ENCODE data around the gene CYB5A.

The CYB5A gene

GRCh38 chr18:74277296-74277695 is 14.5 kb downstream of the CYB5A start:
- DNase-seq (ENCODE audit: low read depth) = no peak

DNA sequence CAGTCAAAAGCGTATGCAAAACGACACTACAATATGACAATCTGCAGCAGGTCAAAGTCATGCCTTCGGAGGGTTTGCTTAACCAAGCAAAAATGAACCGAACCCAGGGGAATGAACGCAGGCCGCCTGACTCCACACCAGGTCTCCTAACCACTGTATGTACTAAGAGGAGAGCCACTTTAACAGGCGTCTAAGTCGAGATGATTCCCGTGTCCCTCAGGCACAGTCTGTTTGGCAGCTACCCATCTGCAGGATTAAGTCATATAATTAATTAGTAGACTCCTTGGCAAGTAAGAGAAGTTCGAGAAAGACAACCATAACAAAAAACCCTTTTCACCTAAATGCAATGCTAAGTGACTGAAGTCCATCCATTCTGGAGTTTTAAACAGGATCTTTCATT is 15.2 kb downstream of the CYB5A start:
- DNase-seq (ENCODE audit: low read depth) = no peak

- no peak for DNase-seq (ENCODE audit: low read depth)
These were observed 16.0 kb downstream of the CYB5A start for GRCh38 chr18:74275736-74276135.

GRCh38 chr18:74274700-74275099 is 17.1 kb downstream of the CYB5A start:
- DNase-seq (ENCODE audit: low read depth) = no peak

GRCh38 chr18:74273394-74273793 is 18.4 kb downstream of the CYB5A start:
- DNase-seq (ENCODE audit: low read depth) = no peak

DNA sequence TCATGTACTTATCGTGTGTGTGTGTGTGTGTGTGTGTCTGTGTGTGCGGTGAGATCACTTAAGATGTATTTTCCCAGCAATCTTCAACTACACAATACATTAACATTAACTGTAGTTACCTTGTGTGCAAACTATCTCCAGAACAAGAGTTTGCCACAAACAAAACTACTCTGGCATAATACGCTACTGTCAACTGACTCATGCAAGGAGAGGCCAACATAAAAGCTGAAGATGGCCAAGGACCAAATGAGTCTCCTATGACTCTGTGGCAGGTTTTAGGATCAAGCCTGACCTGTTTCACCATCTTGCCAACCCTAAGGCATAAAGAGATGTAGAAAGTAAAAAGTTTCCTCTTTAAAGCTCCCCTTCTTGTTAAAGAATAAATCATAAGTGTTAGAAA is 20.1 kb downstream of the CYB5A start:
- no peak for DNase-seq (ENCODE audit: low read depth)

DNA sequence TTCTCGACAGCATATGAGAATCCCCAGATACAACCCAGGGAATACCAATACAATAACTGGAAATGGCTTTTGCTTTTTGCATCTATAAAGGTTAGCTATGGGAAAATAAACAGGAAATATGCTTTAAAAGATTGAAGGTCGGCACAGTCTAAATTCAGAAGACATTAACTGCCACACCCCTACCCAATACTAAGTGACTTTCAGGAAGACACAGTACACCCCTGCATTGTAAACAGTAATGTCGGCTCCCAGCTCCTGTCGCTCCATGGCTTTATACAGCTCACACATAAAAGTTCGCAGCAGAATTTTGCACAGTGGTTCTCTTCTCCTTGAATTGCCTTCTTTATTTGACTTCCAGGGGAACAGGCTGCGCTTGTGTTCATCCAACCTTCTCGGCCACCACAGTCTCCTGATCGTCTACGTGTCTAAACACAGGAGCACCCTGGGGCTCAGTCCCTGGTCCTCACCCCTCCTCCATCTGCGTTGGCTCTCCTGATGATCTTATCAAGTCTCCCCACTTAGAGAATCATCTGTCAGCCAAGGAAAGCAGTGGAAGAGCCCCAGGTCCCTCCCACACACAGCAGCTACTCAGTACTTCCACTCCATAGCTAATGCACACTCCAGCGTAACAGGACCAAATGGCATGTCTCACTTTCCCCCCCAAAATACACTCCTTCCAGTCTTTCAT is 22.7 kb downstream of the CYB5A start:
- DNase-seq (ENCODE audit: low read depth) = no peak

DNA sequence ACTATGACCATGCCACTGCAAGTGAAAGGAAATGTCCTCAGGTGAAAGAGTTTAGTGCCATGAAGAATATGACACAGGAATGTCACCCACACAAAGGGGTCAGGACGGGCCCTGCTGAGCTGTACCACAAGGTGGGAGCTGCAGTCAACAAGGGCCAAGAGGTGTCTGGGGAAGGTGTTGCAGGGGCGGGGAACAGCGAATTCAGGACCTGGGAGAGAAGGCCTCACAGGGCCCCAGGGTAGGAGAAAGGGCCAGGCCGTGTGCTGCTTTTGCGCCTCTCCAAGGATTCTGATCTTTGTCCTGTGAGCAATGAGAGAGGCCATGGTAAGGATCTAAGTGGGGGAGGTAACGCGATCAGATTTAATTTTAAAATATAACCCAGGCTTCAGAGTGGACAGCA is 23.6 kb downstream of the CYB5A start:
- DNase-seq (ENCODE audit: low read depth) = no peak

DNA sequence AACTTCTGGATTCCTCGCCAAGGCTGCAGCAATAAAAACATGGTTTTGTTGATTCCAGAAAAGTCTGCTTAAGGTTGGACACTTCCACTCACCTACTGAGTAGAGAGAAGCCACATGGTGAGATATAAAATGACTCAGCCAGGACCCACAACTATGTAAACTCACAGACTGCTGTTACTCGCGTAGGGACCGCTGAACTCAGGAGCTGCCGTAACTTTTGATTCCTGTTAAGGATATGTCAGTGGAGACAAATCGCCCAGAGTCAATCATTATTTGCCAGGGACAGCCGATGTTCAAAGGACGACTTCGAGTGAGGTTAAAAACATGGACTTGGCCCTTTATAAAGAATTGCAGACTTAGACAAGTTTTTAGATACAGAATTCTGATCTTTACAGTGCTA is 25.6 kb downstream of the CYB5A start:
- no peak for DNase-seq (ENCODE audit: low read depth)

- no peak for DNase-seq (ENCODE audit: low read depth)
These were observed 26.1 kb downstream of the CYB5A start for GRCh38 chr18:74265546-74266098.

GRCh38 chr18:74264303-74265020 is 27.3 kb downstream of the CYB5A start:
- no peak for DNase-seq (ENCODE audit: low read depth)

DNA sequence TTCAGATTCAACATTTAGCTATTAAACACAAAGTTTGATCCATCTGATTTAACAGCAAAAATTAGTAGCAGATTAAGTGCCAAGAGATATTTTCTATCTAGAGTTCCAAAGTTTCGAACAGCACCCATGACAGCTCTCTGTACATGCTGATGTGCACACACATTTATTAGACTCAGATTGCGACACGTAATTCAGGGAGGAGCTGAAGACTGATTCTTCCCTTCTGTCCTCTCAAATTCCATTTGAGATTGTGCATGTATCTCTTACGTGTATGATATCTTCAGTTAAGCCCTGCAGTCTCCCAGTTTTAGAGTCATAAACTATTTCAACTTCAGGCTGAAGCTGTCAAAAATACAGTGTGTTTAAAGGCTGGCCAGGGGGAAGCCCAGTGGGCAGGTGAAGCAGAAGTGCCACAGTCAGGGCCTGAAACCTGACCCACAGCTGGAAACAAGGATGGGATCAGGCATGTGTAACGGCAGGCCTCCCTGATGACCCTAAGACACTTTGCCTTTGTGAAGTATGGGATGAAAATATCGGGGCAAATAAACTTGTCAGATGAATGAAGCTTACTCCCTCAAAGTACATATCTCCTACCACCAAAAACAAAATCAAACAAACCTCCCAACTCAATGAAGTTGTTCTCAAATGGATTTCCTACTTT is 30.6 kb downstream of the CYB5A start:
- no peak for DNase-seq (ENCODE audit: low read depth)

GRCh38 chr18:74259347-74259746 is 32.4 kb downstream of the CYB5A start:
- no peak for DNase-seq (ENCODE audit: low read depth)

DNA sequence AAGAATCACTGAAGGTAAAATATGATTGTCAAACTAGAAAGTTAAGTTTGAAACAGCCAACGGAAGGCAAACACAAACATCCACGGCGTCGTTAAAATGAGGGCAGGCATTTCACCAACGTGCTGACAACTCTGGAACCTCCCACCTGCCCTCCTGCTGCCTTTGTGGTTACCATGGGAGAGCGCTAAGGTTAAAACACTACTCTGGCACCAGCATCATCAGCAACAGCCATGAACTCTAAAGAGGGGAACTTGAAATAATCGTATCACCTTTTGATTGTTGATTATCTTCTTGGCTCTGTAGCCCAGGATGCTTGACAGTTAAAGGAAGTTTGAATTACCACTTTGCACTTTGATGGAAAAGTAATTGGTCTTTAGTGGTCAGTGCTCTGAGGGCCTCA is 34.7 kb downstream of the CYB5A start:
- no peak for DNase-seq (ENCODE audit: low read depth)

DNA sequence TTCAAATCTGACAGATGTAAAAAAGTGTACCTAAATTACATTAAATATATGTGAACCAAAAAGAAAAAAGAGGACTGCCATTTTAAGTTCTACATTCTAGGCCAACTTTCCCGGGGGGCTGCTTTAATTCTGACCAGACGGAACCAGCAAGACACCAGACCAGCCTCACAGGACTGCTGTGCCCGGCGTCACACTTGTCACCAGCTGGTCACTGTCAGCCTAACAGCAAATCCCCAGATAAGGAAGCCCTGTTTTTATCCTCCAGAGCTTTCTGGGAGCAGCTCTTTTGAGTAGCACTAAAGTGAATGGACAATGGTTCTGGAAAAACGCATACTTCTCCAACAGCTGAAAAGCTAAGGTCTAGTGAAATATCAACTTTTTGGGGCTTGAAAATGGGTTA is 35.6 kb downstream of the CYB5A start:
- DNase-seq (ENCODE audit: low read depth) = no peak

DNA sequence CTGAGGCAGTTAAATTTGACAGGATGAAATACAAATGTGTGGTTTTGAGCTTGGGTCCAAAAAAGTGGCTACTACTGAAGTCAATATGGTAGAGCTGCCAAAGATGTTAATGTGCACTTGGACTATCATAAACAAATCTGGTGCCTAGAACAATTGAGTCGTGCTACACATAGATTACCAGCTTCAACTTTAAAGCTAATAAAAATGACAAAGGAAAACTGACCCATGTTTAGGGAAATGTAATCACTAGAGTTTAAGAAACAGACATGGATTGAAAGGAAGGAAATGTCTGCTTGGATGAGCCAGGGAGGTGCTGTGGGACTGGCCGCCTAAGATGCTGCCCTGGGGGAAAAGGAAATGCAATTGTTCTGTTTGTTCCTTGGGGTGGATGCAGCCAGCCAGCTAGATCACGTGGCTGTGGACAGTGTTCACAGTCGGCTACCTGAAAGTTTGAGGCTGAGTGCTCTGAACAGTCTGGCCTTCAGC is 36.6 kb downstream of the CYB5A start:
- DNase-seq (ENCODE audit: low read depth) = peak; percentile 69

GRCh38 chr18:74252039-74252395 is 39.7 kb downstream of the CYB5A start:
- DNase-seq (ENCODE audit: low read depth) = no peak

DNA sequence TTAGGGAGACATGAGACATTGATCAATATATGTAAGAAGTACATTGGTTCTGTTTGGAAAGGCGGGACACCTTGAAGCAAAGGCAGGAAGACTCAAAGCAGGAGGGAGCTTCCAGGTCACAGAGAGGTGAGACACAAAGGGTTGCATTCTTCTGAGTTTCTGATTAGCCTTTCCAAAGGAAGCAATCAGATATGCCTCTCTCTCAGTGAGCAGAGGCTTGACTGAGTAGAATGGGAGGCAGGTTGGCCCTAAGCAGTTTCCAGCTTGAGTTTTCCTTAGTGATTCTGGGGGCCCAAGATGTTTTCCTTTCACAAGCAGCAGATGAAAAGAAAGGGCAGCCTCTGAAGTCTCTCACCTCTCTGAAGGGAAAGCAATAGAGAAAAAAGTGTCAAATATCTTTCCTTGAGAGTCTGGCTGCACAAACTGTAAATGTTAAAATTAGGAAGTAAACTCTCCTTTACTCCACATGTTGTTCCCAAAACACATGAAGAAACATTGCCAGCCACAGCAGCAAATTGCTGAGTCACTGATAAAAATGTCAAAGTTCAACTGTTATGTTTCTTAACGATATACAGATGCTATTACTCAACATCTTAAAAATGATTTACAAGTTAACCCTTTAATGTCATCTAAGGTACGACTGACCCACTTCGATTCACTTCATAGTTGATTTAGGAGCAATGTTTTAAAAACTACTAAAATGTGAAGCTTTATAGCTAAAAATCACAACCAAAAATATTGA is 40.3 kb downstream of the CYB5A start:
- peak; percentile 49 for DNase-seq (ENCODE audit: low read depth)

DNA sequence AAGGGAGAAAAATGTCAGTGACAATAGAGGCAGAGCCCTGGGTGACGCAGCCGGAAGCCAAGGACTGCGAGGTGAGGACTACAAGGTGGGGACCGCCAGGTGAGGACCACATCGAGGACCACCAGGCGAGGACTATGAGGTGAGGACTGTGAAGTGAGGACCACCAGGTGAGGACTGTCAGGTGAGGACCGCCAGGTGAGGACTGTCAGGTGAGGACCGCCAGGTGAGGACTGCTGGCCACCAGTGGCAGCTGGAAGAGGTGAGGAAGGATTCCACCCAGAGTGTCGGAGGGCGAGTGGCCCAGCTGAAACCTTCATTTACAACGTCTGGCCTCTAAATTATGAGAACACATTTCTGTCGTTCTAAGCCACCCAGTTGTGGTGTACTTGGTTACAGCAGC is 41.6 kb downstream of the CYB5A start:
- DNase-seq (ENCODE audit: low read depth) = no peak

- peak; percentile 54 for DNase-seq (ENCODE audit: low read depth)
These were observed 42.4 kb downstream of the CYB5A start for GRCh38 chr18:74249181-74249968.

DNA sequence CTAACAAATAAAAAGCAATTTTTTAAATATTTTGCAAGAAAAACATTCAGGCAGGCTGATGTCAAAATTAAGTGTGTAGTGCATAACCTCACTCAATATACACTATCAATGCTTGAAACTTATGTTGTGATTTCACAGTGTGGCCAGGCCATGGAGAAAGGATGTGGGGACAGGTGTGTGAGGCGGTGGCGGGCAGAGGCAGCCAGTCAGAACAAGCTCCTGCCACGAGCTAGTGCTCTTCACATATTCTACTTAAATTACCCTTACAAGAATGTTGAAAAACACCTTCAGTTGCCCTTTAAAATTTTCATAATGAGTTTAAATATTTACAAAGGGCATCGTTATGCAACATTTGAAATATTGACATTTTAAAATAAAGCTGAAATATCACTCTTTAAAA is 43.2 kb downstream of the CYB5A start:
- DNase-seq (ENCODE audit: low read depth) = no peak
